HS-5 (cell line): Measurements from ENCODE around the gene FRS2.

Experiments
- DNase-seq: peaks from one replicate; pipeline ENCODE4 v3.0.0-alpha.2; 2012; ENCODE audit warnings: low read depth

The FRS2 gene

GRCh38 chr12:69527506-69528272, 57.5 kb downstream of the FRS2 start:
- no peak for DNase-seq

DNA sequence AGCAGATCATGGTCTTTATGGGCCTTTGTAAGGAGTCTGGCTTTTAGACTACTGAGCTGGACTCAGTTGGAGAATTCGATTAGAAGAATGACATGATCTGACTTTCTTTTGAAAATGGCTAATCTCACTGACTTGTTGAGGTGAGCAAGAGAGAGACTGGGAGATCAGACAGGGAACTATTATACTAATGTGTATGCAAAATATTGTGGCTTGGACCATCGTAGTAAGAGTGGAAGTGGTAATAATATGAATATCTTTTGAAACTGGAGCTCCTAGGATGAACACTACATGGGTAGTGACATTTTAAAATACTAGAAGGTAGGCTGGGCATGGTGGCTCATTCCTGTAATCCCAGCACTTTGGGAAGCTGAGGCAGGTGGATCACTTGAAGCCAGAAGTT, 58.8 kb downstream of the FRS2 start:
- DNase-seq: no peak

GRCh38 chr12:69533844-69534243, 63.7 kb downstream of the FRS2 start:
- no peak for DNase-seq

- peak; percentile 93 for DNase-seq
Observed at GRCh38 chr12:69534389-69534822, 64.2 kb downstream of the FRS2 start.

DNA sequence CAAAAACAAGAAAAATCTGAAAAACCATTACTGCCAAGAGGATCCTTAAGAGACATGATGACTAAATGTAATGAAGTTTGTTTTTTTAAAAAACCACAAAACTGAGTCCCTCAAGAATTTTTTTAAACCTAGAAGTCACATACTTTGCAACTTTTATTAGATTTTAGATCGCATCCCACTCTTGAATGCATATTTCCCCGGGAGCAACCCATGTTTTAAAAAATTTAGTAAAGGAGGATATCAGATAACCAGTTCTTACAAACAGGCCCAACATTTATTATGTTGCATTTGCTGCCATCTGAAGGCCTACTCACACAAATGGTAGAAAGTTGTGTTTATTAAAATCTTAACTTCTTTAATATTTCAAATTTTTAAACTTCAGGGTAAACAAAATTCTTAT, 70.8 kb downstream of the FRS2 start:
- DNase-seq: no peak

DNA sequence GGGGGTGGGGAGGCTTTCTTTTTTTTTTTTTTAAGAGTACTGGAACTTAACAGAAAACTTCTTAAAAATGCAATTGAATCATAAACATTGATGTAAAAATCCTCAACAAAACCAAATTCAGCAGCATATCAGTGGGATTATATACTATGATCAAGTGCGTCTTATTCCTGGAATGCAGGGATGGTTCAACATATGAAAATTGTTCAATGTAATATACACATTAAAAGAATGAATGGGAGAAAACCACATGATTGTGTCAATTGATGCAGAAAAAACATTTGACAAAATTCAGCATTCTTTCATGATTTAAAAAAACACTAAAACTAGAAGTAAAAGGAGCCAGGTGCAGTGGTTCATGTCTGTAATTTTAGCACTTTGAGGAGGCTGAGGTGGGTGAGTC, 73.9 kb downstream of the FRS2 start:
- no peak for DNase-seq

DNA sequence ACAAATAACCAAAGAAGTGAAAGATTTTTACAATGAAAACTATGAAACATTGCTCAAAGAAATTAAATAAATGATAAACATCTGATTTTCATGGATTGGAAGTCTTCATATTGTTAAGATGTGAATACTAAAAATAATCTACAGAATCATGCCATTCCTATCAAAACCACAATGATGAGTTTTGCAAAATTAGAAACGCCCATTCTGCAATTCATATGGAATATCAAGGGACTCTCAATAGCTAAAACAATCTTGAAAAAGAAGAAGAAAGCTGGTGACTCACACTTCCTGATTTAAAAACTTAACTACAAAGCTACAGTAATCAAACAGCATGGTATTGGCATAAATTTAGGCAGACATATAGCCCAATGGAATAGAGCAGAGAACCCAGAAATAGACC, 74.9 kb downstream of the FRS2 start:
- DNase-seq: no peak

- DNase-seq: no peak
Observed at GRCh38 chr12:69546693-69547438, 76.7 kb downstream of the FRS2 start.

DNA sequence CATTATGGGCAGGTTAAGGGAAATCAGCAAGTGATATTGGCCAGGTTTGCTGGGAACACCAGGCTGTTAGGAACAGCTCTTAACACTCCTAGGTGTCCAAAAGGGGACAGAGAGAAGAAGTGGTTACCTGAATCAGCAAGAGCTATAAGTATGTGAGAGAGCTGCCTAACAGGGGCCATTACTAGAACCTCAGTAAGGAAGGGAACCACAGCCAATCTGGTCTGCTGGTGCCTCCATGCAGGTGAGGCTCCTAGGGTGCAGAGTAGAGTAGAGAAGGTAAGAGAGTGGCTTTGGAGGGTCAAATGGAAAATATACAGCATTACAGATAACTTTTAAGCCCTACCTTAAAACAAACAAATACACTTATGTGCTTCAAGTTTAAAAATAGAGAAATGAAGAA, 78.5 kb downstream of the FRS2 start:
- no peak for DNase-seq

DNA sequence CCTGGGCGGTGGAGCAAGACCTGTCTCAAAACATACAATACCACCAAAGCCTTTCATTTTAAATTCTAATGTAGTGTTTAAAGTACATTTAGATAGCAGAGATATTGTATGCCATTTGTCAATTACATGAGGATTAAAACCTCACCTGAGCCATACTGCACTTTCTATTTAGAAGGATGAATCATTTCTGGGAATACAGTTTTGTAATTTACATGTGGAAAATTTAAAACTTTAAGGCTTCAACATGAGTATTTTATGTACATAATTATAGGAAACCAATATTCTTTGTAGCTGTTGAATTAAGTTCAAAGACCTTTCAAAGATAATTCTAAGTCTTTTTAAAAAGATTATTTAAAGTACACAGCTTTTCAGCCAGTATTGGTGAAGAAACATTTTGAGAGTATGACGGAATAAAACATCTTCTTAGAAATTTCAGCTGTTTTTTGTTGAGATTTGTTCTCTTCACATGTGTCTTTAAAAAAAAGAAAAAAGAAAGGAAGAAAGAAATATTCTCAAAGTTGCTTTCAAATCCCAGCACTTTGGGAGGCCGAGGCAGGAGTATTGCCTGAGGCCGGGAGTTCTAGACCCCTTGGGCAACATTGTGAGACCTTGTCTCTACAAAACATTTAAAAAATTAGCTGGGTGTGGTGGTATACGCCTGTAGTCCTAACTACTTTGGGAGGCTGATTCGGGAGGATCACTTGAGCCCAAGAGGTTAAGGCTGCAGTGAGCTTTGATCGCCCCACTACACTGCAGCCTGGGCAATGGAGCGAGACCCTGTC, 80.6 kb downstream of the FRS2 start:
- no peak for DNase-seq

DNA sequence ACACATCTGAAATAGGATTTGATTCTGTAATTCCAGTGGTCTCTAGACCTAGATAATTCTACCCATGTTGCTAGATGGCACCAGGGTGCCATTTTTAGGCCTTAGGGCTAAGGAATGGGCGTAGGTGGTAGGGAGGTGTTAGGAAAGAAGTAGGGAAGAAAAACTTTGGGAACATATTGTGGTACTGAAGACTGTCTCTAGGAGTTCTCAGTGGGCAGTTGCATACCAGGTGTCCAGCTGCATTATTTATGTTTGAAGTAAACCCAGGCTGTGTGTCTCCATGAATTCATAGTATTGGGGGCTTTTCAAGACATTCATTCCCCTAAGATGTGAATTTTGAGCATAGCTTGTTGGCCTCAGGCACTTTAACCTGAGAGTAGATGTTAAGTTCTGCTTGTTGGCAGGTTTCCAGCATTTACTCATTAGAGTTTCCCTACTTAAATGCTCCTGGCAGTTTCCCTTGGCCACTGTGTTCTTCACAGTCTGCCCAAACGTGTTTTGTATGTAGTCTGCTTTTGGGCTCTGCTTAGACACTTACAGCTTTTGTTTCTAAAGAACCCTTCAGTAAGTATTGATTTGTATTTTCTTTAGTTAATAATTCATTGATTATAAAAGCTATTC, 83.5 kb downstream of the FRS2 start:
- DNase-seq: no peak

GRCh38 chr12:69555461-69555860, 85.3 kb downstream of the FRS2 start:
- peak; percentile 98 for DNase-seq

DNA sequence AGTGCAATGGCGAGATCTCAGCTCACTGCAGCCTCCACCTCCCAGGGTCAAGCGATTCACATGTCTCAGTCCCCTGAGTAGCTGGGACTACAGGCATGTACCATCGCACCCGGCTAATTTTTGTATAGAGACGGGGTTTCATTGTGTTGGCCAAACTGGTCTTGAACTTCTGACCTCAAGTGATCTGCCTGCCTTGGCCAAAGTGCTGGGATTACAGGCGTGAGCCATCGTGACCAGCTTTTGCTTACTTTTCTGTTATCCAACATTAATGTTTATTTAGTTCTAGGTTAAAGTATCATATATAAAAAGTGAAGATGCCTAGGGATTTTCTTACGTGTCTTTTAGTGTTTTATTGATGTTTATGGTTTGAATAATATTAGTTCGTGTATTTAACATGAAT, 86.2 kb downstream of the FRS2 start:
- no peak for DNase-seq

GRCh38 chr12:69563166-69563762, 93.1 kb downstream of the FRS2 start:
- DNase-seq: no peak

- no peak for DNase-seq
Observed at GRCh38 chr12:69566603-69567002, 96.4 kb downstream of the FRS2 start.

DNA sequence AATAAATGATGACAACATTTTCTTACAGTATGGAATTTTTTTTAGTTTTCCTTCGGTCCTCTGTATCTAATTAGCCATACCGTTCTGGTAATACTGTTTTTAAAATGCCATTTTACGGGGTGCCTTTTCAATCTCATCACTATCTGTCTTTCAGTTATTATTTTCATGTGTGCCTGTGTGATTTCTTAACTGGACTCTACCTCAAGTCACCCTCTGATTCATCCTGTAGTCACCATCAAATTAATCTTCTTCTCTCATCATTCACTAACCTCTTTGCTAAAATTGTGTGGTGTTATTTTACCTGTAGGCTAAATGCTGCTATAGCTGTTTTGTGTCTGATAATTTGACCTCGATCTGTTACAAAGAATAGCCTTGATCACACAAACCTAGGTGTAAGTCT, 99.0 kb downstream of the FRS2 start:
- peak; percentile 72 for DNase-seq

DNA sequence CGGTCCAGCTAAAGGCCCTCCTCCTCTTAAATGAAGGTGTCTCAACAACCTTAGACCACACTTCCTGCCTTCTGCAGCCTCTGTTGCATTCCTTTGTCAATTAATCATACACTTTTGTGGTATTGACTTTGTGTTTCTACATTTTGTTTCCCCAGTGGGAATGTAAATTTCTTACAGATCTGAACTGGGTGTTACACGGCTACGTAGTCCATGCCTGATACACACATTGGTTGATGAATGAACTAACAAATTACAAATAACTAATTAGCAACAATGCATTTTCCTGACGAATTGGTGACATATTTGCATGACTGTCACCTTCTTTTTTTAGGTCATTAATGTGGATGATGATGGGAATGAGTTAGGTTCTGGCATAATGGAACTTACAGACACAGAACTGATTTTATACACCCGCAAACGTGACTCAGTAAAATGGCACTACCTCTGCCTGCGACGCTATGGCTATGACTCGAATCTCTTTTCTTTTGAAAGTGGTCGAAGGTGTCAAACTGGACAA, 99.9 kb downstream of the FRS2 start:
- peak; percentile 76 for DNase-seq

- DNase-seq: no peak
Observed at GRCh38 chr12:69570545-69571399, 100.6 kb downstream of the FRS2 start.

GRCh38 chr12:69575346-69575745, 105.2 kb downstream of the FRS2 start:
- no peak for DNase-seq

DNA sequence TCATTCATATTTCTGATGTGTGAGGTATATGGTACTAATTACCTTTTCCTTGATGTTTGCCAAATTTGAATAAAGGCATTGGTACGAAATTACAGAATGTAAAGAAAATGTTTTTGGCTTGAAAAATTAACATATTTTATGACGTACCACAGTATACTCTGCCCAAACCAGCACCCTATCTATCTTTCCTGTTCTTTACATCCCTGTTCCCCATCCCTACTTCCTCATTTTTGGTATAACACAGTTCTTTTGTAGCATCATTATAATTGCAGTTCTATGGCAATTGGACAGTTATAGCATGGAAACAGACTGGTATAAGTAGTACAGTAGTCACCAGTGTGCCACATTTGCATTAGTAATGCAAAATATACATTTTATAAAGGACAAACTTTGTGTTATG, 108.1 kb downstream of the FRS2 start:
- no peak for DNase-seq

GRCh38 chr12:69579029-69579428, 108.8 kb downstream of the FRS2 start:
- DNase-seq: no peak
